Left ventricle myocardium inferior (tissue), 1 donor: Measurements from ENCODE around the gene MALL. TPM values are rescaled to one million over a fixed set of nuclear protein-coding genes. Genes with fewer than 3 reads are reported as not detected.
"Not testable (repeated sequence)": the region's sequence is repeated elsewhere in the genome, so short reads cannot be mapped to it uniquely, and the experiment has no call there.

Source experiments
- DNase-seq: peaks from one replicate; pipeline ENCODE4 v3.0.0-alpha.2; 2020
- H3K27ac ChIP-seq: fragments of 200-600 bp; replicated peaks from 2 replicates; pipeline ENCODE4 v1.8.0; 2021
- H3K27me3 ChIP-seq: fragments of 200-600 bp; 2 replicates; pipeline ENCODE4 v1.8.0; 2021; ENCODE audit warnings: low read depth
- H3K36me3 ChIP-seq: fragments of 200-600 bp; 2 replicates; pipeline ENCODE4 v1.8.0; 2021
- H3K4me1 ChIP-seq: fragments of 200-600 bp; 2 replicates; pipeline ENCODE4 v1.8.0; 2021
- H3K4me3 ChIP-seq: fragments of 200-600 bp; 2 replicates; pipeline ENCODE4 v1.8.0; 2021; ENCODE audit warnings: mild to moderate bottlenecking, moderate library complexity
- H3K9me3 ChIP-seq: fragments of 200-600 bp; replicated peaks from 2 replicates; pipeline ENCODE4 v1.8.0; 2021
- intact Hi-C: fragments of 100-400 bp; cut with micrococcal nuclease; formaldehyde crosslinking; loops from one replicate; pipeline ENCODE4 v1.11.0; 2022
- microRNA-seq: library from miRNA; unstranded; fragments of <30 nt; microRNA quantifications from one replicate; pipeline ENCODE4 v1.2.0, GENCODE V29; 2020
- total RNA-seq: library from RNA; stranded (reverse); fragmentation: NEBNext Ultra II Directional; extraction: Animal tissue kit (Norgen Biotek cat#: 25700); gene quantifications from one replicate; pipeline ENCODE4 v1.2.1, GENCODE V29; 2021
- donor health status: DM: no; HTN: yes; CAD: no; lungs with severe emphysema.

The MALL gene
- total RNA-seq, 1 donor from 2014 or later = 11.8 TPM

DNA sequence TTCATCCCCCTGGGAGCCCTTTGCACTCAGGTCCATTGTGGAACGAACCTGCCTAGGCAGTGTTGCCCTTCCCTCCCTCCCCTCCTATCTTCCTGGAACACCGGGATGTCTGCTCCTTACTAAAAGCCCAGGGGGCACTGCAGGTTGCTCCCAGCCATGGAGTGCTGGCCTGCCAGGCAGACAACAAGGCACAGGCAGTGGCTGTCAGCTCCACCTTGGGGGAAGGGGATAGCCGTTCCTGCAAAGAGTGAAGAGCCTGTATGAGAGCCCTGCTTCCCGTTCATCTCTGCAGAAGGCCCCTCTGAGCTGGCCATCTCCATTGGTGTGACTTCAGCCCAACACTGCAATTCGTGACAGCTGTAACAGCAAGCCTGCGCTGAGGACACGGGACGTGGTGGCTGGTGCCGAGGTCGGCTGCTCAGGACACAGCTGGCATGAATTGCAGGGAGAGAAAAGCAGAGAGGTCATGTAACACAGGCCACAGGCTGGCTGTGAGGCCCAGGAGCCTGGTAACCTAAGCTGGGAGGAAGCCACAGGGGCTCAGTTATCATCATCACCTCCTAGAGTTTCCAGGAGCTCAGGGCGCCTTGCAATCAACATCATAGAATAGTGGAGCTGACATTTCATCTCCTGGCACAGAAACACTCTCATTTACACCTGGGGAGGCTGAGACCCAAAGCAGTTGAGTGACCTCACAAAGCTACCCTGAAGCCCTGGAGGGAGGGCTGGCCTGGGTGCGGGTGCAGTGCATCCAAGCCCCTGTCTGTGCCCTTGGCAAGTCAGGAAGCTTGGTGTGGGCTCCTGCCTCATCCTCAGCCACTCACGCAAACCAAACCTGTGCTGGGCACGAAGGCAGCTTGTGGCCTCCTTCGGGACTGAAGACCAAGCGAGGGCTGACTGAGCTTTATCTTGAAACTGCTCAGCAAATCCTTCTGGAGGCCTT lies 67.1 kb downstream of the MALL start:
- H3K4me1 ChIP-seq, H3K4me3 ChIP-seq, DNase-seq, intact Hi-C loops, H3K27me3 ChIP-seq, H3K27ac ChIP-seq, H3K9me3 ChIP-seq, H3K36me3 ChIP-seq: not testable (repeated sequence)

DNA sequence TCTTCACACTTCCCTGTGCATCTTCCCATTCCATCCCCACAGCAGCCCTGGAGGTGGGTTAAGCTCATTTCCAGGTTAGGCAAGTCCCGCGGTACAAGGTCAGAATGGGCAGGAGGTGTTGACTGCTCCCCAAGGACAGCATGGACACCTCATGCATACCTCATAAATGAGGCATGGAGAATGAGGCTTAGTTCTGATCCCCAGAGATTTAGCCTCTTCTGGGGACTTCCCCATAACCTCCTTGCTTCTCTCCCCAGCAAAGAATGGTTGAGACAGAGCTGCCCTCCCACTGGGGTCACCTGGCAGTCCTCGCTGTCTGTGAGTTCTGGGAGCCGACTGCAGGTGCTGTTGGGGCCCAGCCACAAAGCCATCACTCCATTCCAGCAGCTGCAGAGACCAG lies 68.4 kb downstream of the MALL start:
- H3K27me3 ChIP-seq, H3K27ac ChIP-seq, H3K4me1 ChIP-seq, H3K9me3 ChIP-seq, H3K36me3 ChIP-seq, DNase-seq, H3K4me3 ChIP-seq, intact Hi-C loops: not testable (repeated sequence)

DNA sequence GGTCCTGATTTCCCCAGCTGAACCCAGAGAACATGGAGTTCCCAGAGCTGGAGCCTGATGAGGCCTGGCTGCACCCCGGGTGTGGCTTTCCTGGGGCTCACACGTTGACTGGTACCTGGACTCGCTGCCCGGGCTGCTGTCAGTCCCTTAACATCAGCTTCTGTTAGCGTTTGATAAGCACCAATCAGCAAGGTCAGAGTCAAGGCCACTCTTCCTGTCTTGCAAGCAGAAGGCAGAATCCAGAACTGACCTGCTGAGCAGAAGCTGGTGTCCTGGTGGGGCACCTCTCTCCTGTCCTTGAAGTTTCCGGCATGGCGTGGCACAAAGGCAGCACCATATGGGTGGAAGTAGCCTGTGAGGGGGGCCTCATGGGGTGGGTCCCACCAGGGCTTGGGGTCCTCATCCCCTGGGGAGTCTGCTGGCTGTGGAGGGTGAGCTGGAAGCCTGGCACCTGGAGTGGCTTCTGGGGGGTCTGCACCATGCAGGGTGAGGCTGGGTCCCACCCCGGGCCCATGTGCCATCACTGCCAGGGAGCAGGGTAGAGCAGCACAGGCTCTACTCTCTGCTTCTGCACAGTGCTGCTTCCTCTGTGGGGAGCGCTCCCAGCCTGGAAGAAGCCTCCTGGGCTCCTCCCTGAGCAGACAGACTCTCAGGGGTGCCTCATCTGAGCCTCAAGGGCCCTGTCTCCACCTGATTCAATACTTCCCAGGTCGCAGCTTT lies 73.5 kb downstream of the MALL start:
- DNase-seq, H3K27ac ChIP-seq, intact Hi-C loops, H3K27me3 ChIP-seq, H3K4me1 ChIP-seq, H3K36me3 ChIP-seq, H3K9me3 ChIP-seq, H3K4me3 ChIP-seq: not testable (repeated sequence)

DNA sequence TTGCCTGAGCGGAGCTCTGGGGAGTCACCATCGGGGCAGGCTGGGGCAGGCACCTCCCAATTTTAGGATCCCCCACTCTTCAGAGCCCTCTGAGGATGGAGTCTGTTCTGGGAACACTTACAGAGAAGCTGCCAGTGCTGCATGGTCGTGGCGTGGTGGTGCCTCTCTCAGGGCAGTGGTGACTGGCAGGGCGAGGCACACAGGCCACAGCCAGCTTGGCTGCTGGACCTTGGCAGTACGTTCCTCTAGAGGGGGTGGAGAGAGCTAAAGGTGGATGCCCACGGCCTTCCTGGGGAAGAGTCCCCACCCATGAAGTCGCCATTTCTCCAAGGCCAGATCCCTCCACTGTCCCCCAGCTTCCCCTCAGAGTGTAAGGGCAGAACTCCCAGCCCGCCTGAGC lies 78.3 kb downstream of the MALL start:
- DNase-seq, intact Hi-C loops: not testable (repeated sequence)

DNA sequence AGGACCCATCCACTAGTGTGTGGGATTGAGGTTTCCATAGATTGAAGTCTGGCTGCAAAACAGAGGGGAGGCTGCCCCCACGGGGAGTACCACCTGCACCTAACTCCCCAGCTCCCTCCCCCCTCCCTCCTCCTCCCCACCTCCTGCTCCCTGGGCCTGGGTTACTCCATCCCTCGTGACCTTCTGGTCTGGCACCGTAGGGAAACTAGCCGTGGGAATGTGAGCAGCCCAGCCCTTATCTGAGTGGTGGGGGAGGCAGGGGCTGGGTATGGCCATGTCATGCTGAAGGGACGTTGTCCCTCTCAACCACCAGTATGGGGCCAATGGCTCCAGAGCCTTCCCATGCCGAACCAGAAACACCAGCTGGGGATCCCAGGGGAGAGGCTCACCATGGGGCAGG lies 80.2 kb downstream of the MALL start:
- H3K9me3 ChIP-seq, H3K4me1 ChIP-seq, intact Hi-C loops, H3K27me3 ChIP-seq, DNase-seq, H3K36me3 ChIP-seq, H3K4me3 ChIP-seq, H3K27ac ChIP-seq: not testable (repeated sequence)

More for the DNA sequence above, 78.3 kb downstream of the MALL start:
- not testable (repeated sequence) for H3K27me3 ChIP-seq, H3K27ac ChIP-seq, H3K4me3 ChIP-seq, H3K36me3 ChIP-seq, H3K9me3 ChIP-seq, H3K4me1 ChIP-seq

DNA sequence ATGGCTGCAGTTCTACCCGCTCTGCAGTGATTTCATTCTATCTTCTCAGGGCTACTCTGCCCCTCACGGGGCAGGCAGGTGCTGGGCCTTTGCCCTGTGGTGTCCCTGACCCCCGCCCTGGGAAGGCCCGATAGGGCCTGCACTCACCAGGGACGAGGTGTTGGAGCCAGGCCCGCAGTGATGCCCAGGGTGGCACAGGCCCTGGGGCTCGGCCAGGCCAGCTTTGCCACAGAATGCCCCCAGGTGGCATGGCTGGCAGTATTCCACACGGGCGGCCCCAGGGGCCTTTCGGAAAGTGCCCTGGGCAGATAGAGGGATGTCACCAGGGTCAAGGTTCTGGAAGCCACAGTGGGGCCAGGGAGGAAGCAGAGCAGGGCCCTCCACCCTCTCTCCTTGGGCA lies 80.7 kb downstream of the MALL start:
- H3K36me3 ChIP-seq, H3K27me3 ChIP-seq, intact Hi-C loops, DNase-seq, H3K4me3 ChIP-seq, H3K27ac ChIP-seq, H3K9me3 ChIP-seq, H3K4me1 ChIP-seq: not testable (repeated sequence)

Small RNA genes lying within 50 kb of the gene (microRNA-seq; reads per million reads assigned to microRNA genes)
- gene MIR4267 (not detected), gene MIR4436B1 (not detected)

Other genes with a start within 250 kb of the MALL start
- 5.7 TPM for gene LIMS3, start 217.1 kb downstream of the MALL start, total RNA-seq
- gene NPHP1, start 89.2 kb upstream of the MALL start, total RNA-seq = 5.4 TPM
- gene MTLN, start 96.7 kb upstream of the MALL start, total RNA-seq = 204 TPM